GM19328 (cell line): ENCODE results near the gene CD63.

ENCODE experiments used
- ATAC-seq: cut with Tn5 transposase; IDR thresholded peaks from one replicate; pipeline ENCODE4 v1.9.1; 2021; ENCODE audit warnings: mild to moderate bottlenecking, moderate library complexity; ENCODE audit not compliant: unreplicated experiment

Gene CD63

GRCh38 chr12:55741931-55742680 lies 13.3 kb upstream of the CD63 start:
- ATAC-seq = no peak

- ATAC-seq = no peak
Observed at GRCh38 chr12:55739025-55739378, 10.2 kb upstream of the CD63 start.

- ATAC-seq = peak; percentile 80
Observed at GRCh38 chr12:55738123-55739024, 9.6 kb upstream of the CD63 start.

- no peak for ATAC-seq
Observed at GRCh38 chr12:55737581-55738122, 8.8 kb upstream of the CD63 start.

GRCh38 chr12:55736780-55737580 lies 8.2 kb upstream of the CD63 start:
- no peak for ATAC-seq

- no peak for ATAC-seq
Observed at GRCh38 chr12:55736076-55736475, 7.3 kb upstream of the CD63 start.

GRCh38 chr12:55734595-55734994 lies 5.8 kb upstream of the CD63 start:
- no peak for ATAC-seq

GRCh38 chr12:55733858-55734257 lies 5.0 kb upstream of the CD63 start:
- ATAC-seq = no peak

GRCh38 chr12:55733021-55733555 lies 4.3 kb upstream of the CD63 start:
- ATAC-seq = no peak

- no peak for ATAC-seq
Observed at GRCh38 chr12:55732288-55732687, 3.5 kb upstream of the CD63 start.

- ATAC-seq = peak; percentile 33
Observed at GRCh38 chr12:55729819-55730818, 1.3 kb upstream of the CD63 start.

- peak; percentile 11 for ATAC-seq
Observed at GRCh38 chr12:55728186-55728938, 447 bp downstream of the CD63 start.

GRCh38 chr12:55727643-55728185 lies 1.1 kb downstream of the CD63 start:
- no peak for ATAC-seq

- no peak for ATAC-seq
Observed at GRCh38 chr12:55726971-55727370, 1.8 kb downstream of the CD63 start.

- no peak for ATAC-seq
Observed at GRCh38 chr12:55725556-55725955, 3.3 kb downstream of the CD63 start.

GRCh38 chr12:55724940-55725309 lies 3.9 kb downstream of the CD63 start:
- no peak for ATAC-seq

- no peak for ATAC-seq
Observed at GRCh38 chr12:55724226-55724939, 4.4 kb downstream of the CD63 start.
